Vagina (tissue), 2 donors: ENCODE results near the gene TGFBR2. TPM values are rescaled to one million over a fixed set of nuclear protein-coding genes. Genes with fewer than 3 reads are reported as not detected.

ENCODE experiments used
- DNase-seq, 2 donors: peaks; one replicate each; pipeline ENCODE4 v3.0.0-alpha.2; 2017; ENCODE audit errors: extremely low spot score in 2 of 2
- H3K27ac ChIP-seq: fragments of 200-600 bp; sonication (generic); one replicate; pipeline ENCODE4 v1.5.1; 2019
- H3K27me3 ChIP-seq: fragments of 200-600 bp; sonication (generic); one replicate; pipeline ENCODE4 v1.5.1; 2019
- H3K36me3 ChIP-seq, 2 donors: fragments of 200-600 bp; sonication (generic); one replicate each; pipeline ENCODE4 v1.5.1; 2017 to 2019
- H3K4me1 ChIP-seq: fragments of 200-600 bp; sonication (generic); one replicate; pipeline ENCODE4 v1.5.1; 2019
- H3K4me3 ChIP-seq, 2 donors: fragments of 200-600 bp; sonication (generic); 1 replicate in 1 of 2; 2 replicates in 1 of 2; pipeline ENCODE4 v1.5.1; 2016 to 2019
- H3K9me3 ChIP-seq: fragments of 200-600 bp; sonication (generic); one replicate; pipeline ENCODE4 v1.5.1; 2019
- CTCF ChIP-seq, 3 experiments: fragments of 450-650 bp in 2 of 3; fragments of 200-600 bp in 1 of 3; sonication (generic) in 1 of 3; IDR thresholded peaks; one replicate each; pipeline ENCODE4 v1.5.1; 2017 to 2019; ENCODE audit warnings: antibody characterized with exemption in 3 of 3, mild to moderate bottlenecking in 2 of 3, moderate library complexity in 2 of 3
- POLR2A ChIP-seq, 2 donors: fragments of 450-650 bp; IDR thresholded peaks; one replicate each; pipeline ENCODE4 v1.6.1; 2017; ENCODE audit warnings: antibody characterized with exemption in 2 of 2, mild to moderate bottlenecking in 2 of 2, moderate library complexity in 2 of 2
- POLR2AphosphoS5 ChIP-seq, 2 donors: sonication (generic); formaldehyde crosslinking; IDR thresholded peaks; one replicate each; pipeline ENCODE4 v1.9.0; 2017; ENCODE audit warnings: antibody characterized with exemption in 2 of 2, mild to moderate bottlenecking in 2 of 2, low read depth in 1 of 2; ENCODE audit not compliant: insufficient read depth in 1 of 2
- intact Hi-C: fragments of 100-400 bp; cut with DNase I; formaldehyde crosslinking; loops from one replicate; pipeline ENCODE4 v1.15.1; 2023
- total RNA-seq: library from RNA; depleted of rRNA; stranded (reverse); fragments of >200 nt; gene quantifications from one replicate; pipeline ENCODE4 v1.2.3, GENCODE V29; 2016

The TGFBR2 gene
- total RNA-seq, 1 donor from 2014 or later, result 176 TPM

GRCh38 chr3:30733209-30733608 is 126.8 kb downstream of the TGFBR2 start:
- DNase-seq, result no peak
- no peaks in the 10 kb centered on the region for H3K36me3 ChIP-seq
- no peaks in the 10 kb centered on the region for H3K27me3 ChIP-seq
- intact Hi-C loops, result no loop called here
- TF ChIP-seq POLR2AphosphoS5 (IDR thresholded peaks at IDR 0.05; ENCODE audit: insufficient read depth in 1 of 2, low read depth in 1 of 2) (peak in 1 of 2 donors; percentile 14), POLR2A (IDR thresholded peaks at IDR 0.05) (no peak)
- H3K9me3 ChIP-seq, result no peaks in the 10 kb centered on the region
- no peaks in the 10 kb centered on the region for H3K4me1 ChIP-seq
- H3K27ac ChIP-seq, result no peak overlapping the region
- H3K4me3 ChIP-seq, result no peak overlapping the region

DNA sequence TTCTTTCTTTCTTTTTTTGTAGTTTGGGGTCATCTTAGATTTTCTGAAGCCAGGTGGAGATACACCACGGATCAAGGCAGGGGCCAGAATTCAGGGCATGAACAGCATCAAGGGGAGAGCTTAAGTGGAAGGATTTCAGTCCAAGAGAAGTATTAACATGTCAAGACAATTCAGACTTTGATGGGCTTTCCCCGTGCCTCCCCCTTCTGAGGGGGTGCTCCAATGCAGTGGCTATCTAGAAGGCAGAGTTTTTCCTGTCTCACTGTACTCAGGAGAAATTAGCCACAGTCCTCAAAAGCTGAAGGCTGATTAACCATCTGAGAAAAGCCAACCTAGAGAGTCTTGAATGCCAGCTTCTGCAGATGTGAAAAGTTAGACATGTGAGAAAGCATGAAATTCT is 127.3 kb downstream of the TGFBR2 start:
- intact Hi-C loops, result no loop called here
- H3K27me3 ChIP-seq, result no peaks in the 10 kb centered on the region
- H3K27ac ChIP-seq, result no peak overlapping the region
- H3K9me3 ChIP-seq, result no peaks in the 10 kb centered on the region
- DNase-seq, result no peak
- no peaks in the 10 kb centered on the region for H3K36me3 ChIP-seq
- TF ChIP-seq POLR2AphosphoS5 (IDR thresholded peaks at IDR 0.05; ENCODE audit: insufficient read depth in 1 of 2, low read depth in 1 of 2) (no peak), CTCF (IDR thresholded peaks at IDR 0.05) (no peak), POLR2A (IDR thresholded peaks at IDR 0.05) (no peak)
- H3K4me1 ChIP-seq, result no peaks in the 10 kb centered on the region
- no peak overlapping the region for H3K4me3 ChIP-seq

GRCh38 chr3:30737743-30738499 is 131.5 kb downstream of the TGFBR2 start:
- no peaks in the 10 kb centered on the region for H3K36me3 ChIP-seq
- H3K27me3 ChIP-seq, result no peaks in the 10 kb centered on the region
- no peak overlapping the region for H3K27ac ChIP-seq
- no peaks in the 10 kb centered on the region for H3K4me1 ChIP-seq
- DNase-seq, result no peak
- H3K9me3 ChIP-seq, result no peaks in the 10 kb centered on the region
- intact Hi-C loops, result no loop called here
- no peak overlapping the region for H3K4me3 ChIP-seq
- TF ChIP-seq POLR2AphosphoS5 (IDR thresholded peaks at IDR 0.05; ENCODE audit: insufficient read depth in 1 of 2, low read depth in 1 of 2), result no peak
- TF ChIP-seq POLR2A (IDR thresholded peaks at IDR 0.05), result no peak
- TF ChIP-seq CTCF (IDR thresholded peaks at IDR 0.05), result no peak

GRCh38 chr3:30738605-30739004 is 132.2 kb downstream of the TGFBR2 start:
- H3K27ac ChIP-seq, result no peak overlapping the region
- intact Hi-C loops, result no loop called here
- no peaks in the 10 kb centered on the region for H3K27me3 ChIP-seq
- DNase-seq, result no peak
- no peaks in the 10 kb centered on the region for H3K36me3 ChIP-seq
- no peaks in the 10 kb centered on the region for H3K9me3 ChIP-seq
- no peak overlapping the region for H3K4me3 ChIP-seq
- TF ChIP-seq POLR2A (IDR thresholded peaks at IDR 0.05) (no peak), CTCF (IDR thresholded peaks at IDR 0.05) (no peak), POLR2AphosphoS5 (IDR thresholded peaks at IDR 0.05; ENCODE audit: insufficient read depth in 1 of 2, low read depth in 1 of 2) (no peak)
- no peaks in the 10 kb centered on the region for H3K4me1 ChIP-seq

DNA sequence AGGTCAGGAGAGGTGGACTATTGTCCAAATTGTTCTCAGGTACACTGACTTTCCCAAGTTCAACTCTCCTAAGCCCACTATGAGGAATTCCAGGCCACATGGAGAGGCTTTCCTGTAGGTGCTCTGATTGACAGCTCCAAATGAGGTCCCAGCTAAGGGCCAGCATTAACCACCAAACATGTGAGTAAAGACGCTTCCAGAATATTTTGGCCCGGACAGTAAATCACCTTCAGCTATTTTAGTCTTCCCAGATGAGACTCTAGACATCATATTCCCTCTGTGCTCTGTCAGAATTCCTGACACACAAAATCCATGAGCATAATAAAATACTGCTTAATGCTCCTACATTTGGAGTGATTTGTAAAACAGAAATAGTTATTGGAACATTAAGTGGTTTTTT is 135.5 kb downstream of the TGFBR2 start:
- Histone ChIP-seq H3K4me3 (no peak overlapping the region), H3K27ac (no peak overlapping the region), H3K9me3 (no peaks in the 10 kb centered on the region), H3K27me3 (no peaks in the 10 kb centered on the region), H3K4me1 (no peaks in the 10 kb centered on the region), H3K36me3 (no peaks in the 10 kb centered on the region)
- intact Hi-C loops, result no loop called here
- no peak for TF ChIP-seq POLR2AphosphoS5 (IDR thresholded peaks at IDR 0.05; ENCODE audit: insufficient read depth in 1 of 2, low read depth in 1 of 2)
- no peak for TF ChIP-seq CTCF (IDR thresholded peaks at IDR 0.05)
- TF ChIP-seq POLR2A (IDR thresholded peaks at IDR 0.05), result no peak
- no peak for DNase-seq
